Measurements from ENCODE around the gene ST8SIA6.

- TF ChIP-seq POLR2AphosphoS5 (IDR thresholded peaks at IDR 0.05; ENCODE audit: low read depth) (no peak), CTCF (IDR thresholded peaks at IDR 0.05; ENCODE audit: insufficient read depth, low read length) (no peak), GABPA (IDR thresholded peaks at IDR 0.05; ENCODE audit: low read depth) (no peak)
Measured at GRCh38 chr10:17286562-17287550, 167.5 kb downstream of the ST8SIA6 start.
